ENCODE measurements around the gene IRAK1. TPM values are rescaled to one million over a fixed set of nuclear protein-coding genes. Genes with fewer than 3 reads are reported as not detected.

Gene IRAK1
- total and polyA plus RNA-seq, 12 donors, result 18.2 to 59.0 (median 27.1) TPM

DNA sequence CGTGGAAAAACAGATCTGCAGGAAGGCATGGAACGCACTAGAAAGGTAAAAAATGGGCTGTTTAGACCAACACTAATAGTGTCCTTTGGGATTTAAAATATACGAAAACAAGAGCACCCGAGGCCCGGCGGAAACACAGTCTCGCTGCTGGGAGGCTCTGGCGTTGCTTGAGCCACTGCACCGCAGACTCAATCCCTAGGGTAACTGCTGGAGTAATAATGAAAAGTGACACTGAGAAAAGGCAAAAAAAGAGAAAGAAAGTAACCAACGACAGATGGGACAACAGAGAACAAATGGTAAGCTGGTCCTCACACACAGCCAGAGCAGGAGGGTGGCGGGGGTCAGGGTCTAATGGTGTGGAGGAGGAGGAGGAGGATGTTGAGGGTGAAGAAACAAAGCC is 15.4 kb downstream of the IRAK1 start:
- WGBS, 2 donors, result 81 to 90% methylated on average over 11 of the region's 11 CpGs
- DNase-seq (no peak), ATAC-seq (no peak)
- H3K4me1 ChIP-seq, result peaks cover 0 to 31% (median 0%) of the 10 kb centered on the region in 9 donors
- no peak overlapping the region for H3K4me3 ChIP-seq
- intact Hi-C loops (cut with DNase I), result no loop called here
- TF ChIP-seq, protein P1, sequence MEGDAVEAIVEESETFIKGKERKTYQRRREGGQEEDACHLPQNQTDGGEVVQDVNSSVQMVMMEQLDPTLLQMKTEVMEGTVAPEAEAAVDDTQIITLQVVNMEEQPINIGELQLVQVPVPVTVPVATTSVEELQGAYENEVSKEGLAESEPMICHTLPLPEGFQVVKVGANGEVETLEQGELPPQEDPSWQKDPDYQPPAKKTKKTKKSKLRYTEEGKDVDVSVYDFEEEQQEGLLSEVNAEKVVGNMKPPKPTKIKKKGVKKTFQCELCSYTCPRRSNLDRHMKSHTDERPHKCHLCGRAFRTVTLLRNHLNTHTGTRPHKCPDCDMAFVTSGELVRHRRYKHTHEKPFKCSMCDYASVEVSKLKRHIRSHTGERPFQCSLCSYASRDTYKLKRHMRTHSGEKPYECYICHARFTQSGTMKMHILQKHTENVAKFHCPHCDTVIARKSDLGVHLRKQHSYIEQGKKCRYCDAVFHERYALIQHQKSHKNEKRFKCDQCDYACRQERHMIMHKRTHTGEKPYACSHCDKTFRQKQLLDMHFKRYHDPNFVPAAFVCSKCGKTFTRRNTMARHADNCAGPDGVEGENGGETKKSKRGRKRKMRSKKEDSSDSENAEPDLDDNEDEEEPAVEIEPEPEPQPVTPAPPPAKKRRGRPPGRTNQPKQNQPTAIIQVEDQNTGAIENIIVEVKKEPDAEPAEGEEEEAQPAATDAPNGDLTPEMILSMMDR (IDR thresholded peaks at IDR 0.05), result no peak
- H3K27ac ChIP-seq, result no peak overlapping the region
- H3K36me3 ChIP-seq, result peaks cover 0 to 3% (median 0%) of the 10 kb centered on the region in 9 donors
- peaks cover 0 to 77% (median 0%) of the 10 kb centered on the region in 7 donors for H3K27me3 ChIP-seq
- H3K9me3 ChIP-seq, result no peaks in the 10 kb centered on the region

DNA sequence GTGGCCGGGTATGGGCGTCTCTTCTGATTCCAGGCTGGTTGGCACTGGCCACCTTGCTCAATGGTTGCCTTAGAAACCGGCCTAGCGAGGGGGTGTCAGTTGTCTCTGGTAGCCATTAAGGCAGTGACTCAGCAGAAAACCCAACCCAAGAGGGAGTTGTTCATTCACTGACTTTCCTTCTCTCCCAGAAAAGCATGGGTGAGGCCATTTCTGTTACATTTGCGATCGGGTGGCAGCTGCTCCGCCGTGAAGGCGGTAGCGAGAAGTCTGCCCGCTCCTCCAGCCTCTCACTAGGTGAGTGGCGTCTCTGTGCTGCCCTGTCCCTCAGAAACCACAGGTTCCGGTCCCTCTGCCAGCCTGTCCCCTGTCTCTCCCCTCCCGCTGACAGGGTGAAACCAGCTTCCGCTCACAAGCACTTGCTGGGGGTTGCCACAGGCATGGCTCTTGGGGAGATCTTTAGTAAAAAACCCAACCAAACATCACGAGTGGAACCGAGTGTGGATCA is 17.4 kb downstream of the IRAK1 start:
- intact Hi-C loops (cut with DNase I), result no loop called here
- ATAC-seq, result peak; percentile 35 to 74 (median 52)
- no peak for DNase-seq
- 86 to 93% methylated on average over 17 of the region's 17 CpGs for WGBS, 2 donors
- peak overlapping the region in 2 of 10 donors; percentile 40 to 67 for H3K27ac ChIP-seq
- peaks cover 0 to 25% (median 0%) of the 10 kb centered on the region in 9 donors for H3K4me1 ChIP-seq
- TF ChIP-seq, protein P1 (IDR thresholded peaks at IDR 0.05), result no peak
- H3K27me3 ChIP-seq, result peaks cover 0 to 72% (median 0%) of the 10 kb centered on the region in 7 donors
- no peaks in the 10 kb centered on the region for H3K36me3 ChIP-seq
- no peaks in the 10 kb centered on the region for H3K9me3 ChIP-seq
- H3K4me3 ChIP-seq, result peak overlapping the region in 1 of 10 donors; percentile 23

DNA sequence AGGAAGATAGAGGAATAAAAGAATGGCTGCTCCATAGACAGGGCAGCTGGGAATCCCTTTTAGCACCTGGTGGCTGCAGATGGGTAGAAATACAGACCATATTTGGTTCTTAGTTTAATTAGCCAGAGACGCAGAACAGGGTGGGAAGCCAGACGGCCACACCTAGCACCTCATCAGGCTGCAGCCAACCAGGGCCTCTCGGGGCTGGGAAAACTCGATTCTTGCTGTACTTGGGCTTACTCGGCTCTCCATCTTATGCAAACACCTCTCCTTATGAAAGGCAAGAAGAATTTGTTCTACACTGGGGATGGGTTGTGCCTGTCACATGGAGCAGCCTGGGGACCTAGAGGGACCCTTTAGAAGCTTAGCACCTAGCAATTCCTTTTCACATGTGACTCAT is 19.7 kb downstream of the IRAK1 start:
- no peak overlapping the region for H3K27ac ChIP-seq
- peaks cover 0 to 80% (median 0%) of the 10 kb centered on the region in 7 donors for H3K27me3 ChIP-seq
- TF ChIP-seq, protein P1 (IDR thresholded peaks at IDR 0.05), result no peak
- H3K36me3 ChIP-seq, result no peaks in the 10 kb centered on the region
- peak overlapping the region in 1 of 10 donors; percentile 8 for H3K4me3 ChIP-seq
- intact Hi-C loops (cut with DNase I), result no loop called here
- DNase-seq (no peak), ATAC-seq (no peak)
- whole genome bisulfite sequencing, 2 donors, result 60 to 71% methylated on average over 5 of the region's 5 CpGs
- H3K9me3 ChIP-seq, result no peaks in the 10 kb centered on the region
- peaks cover 0 to 25% (median 0%) of the 10 kb centered on the region in 9 donors for H3K4me1 ChIP-seq

DNA sequence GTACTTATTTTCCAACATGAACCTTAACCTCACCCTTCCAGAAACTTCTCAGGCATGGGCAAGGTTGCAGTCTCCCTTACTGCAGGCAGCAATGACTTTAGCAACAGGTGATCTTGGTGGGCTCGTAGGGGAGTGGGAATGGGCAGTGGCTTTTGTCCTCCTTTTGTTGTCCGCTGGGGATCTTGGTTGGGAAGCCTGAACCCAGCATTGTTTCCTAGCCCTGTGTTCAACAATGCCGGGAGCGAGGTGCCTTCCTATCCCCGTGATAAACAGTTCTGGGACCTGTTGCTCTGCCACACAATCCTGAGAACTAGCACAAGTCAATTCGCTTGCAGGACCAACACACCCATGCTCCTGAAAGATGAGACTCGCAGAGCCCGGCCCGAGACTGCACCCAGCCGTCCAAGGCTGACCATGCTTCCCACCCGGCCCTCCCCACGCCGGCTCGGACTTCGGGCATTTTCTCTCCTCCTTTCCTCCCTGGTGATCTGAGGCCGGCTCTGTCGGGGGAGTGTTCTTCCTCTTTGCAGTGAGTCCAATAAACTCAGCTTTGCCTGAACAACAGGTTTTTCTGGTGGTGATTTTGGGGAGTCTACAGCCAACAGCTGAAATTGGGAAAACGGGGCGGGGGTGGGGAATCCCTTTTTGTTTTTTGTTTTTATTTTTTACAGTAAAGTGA is 20.2 kb downstream of the IRAK1 start:
- no peaks in the 10 kb centered on the region for H3K9me3 ChIP-seq
- H3K27ac ChIP-seq, result no peak overlapping the region
- peaks cover 0 to 25% (median 0%) of the 10 kb centered on the region in 9 donors for H3K4me1 ChIP-seq
- intact Hi-C loops (cut with DNase I), result no loop called here
- H3K36me3 ChIP-seq, result no peaks in the 10 kb centered on the region
- DNase-seq (no peak), ATAC-seq (peak in 1 of 8 donors; percentile 49)
- peaks cover 0 to 78% (median 0%) of the 10 kb centered on the region in 7 donors for H3K27me3 ChIP-seq
- H3K4me3 ChIP-seq, result peak overlapping the region in 2 of 10 donors; percentile 8 to 18
- TF ChIP-seq, protein P1 (IDR thresholded peaks at IDR 0.05), result no peak
- WGBS, 2 donors, result 45 to 50% methylated on average over 19 of the region's 19 CpGs

Measured in heart right ventricle (tissue), 16 donors.